Stimulated activated naive CD4-positive, alpha-beta T cell (primary cell): Measurements from ENCODE around the gene PIM3.

ENCODE experiments used
- DNase-seq, 6 experiments: peaks; one replicate each; lab custom pipeline; 2025; lab: John Stamatoyannopoulos, UW

The PIM3 gene

GRCh38 chr22:49943405-49943765 lies 17.2 kb upstream of the PIM3 start:
- DNase-seq: no peak

DNA sequence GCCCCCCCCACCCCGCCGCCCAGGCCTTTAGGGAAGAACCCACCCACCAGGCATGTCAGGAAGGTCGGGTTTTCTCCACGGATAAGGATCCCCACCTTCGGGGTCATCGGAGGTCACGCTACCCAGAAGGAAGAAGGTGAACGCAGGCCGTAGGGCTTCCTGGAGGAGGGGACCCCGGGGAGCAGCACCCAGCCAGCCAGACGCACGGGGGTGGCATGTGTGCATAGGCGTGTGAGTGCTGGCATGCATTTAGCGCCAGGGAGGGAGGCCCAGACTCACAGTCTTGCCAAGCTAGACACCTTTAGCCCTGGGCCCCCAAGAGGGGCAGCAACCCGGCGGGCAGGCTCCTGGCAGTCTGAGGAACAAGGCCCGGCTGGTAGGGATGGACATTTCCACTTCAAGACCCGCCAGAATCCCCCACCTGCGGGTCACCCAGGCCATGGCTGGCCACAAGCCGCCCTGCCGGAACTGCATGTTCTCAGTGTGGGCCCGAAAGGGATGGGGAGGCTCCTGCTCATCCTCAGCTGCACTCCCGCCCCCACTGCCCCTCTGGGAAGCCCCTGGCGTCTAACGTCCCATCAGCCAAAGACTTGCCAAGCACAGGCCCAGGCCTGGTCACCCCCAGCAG lies 16.7 kb upstream of the PIM3 start:
- DNase-seq: no peak

DNA sequence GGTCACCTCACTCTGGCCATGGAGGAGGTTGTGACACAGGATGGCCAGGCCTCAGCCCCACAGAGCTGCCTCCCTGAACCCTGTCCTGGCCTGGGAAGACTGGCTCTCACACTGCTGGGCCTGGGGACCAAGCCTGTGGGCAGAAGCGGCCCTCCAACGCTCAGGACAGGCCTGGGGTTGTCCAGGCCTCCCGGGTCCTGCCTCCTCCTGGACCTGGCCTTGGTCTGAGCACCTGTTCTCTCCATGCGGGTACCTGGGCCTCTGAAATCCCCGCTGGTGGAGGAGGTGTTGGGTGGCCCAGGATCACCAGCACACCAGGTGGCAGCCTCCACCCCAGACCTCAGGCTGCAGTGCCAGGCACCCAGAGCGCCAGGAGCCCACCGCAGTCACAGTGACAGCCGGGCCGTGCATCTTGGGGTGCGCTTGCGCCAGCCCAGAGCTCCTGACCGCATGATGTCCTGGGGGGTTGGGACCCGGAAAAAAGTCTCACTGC lies 16.1 kb upstream of the PIM3 start:
- no peak for DNase-seq

- DNase-seq: peak; percentile 63 to 96 (median 89)
These were observed 15.4 kb upstream of the PIM3 start for GRCh38 chr22:49945042-49945794.

DNA sequence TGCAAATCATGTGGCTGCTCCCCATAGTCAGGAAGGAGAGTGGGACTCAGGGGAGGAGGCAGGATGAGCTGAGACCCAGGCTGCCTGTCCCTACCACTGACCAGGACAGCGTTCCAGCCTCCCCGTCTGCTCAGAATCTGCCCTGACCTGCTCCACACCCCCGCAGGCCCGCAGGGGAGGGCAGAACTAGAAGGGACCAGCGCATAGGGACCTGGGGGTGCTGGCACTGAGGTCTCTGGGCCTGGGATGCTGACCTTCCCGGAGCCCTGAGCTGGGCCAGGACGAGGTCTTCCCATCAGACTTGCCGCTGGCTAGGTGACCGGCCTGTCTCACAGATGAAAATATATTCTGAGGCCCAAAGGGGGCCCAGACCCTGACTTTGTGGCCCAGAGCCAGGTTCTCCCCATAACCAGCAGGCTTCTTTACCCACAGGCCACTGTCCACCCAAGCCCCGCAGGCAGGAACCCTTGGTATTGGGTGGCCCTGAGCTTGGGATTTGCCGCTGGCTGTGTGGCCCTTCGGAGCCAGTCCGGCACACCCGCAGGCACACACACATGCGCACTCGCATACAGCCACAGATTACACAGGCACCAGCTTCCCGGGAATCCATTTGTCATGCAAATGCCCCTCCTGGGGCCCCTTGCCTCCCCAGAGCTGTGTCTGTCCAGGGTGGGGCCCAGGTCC lies 13.8 kb upstream of the PIM3 start:
- DNase-seq: no peak

DNA sequence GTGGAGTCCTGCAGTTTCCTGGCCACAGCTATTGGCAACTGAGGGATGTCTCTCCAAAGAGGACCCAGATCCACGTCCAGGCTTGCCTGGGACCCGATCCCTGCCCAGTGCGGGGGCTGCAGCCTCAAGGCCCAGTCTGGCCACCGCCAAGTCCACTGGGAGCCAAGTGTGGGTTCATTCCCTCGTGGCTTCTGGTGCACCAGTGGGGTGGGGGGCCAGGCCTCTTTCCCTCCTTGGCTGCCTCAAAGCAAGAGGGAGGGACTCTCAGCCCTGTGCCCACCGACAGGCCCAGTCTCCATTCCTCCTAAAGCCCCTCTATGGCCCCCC lies 13.3 kb upstream of the PIM3 start:
- DNase-seq: no peak

- DNase-seq: no peak
These were observed 12.2 kb upstream of the PIM3 start for GRCh38 chr22:49948116-49948957.

DNA sequence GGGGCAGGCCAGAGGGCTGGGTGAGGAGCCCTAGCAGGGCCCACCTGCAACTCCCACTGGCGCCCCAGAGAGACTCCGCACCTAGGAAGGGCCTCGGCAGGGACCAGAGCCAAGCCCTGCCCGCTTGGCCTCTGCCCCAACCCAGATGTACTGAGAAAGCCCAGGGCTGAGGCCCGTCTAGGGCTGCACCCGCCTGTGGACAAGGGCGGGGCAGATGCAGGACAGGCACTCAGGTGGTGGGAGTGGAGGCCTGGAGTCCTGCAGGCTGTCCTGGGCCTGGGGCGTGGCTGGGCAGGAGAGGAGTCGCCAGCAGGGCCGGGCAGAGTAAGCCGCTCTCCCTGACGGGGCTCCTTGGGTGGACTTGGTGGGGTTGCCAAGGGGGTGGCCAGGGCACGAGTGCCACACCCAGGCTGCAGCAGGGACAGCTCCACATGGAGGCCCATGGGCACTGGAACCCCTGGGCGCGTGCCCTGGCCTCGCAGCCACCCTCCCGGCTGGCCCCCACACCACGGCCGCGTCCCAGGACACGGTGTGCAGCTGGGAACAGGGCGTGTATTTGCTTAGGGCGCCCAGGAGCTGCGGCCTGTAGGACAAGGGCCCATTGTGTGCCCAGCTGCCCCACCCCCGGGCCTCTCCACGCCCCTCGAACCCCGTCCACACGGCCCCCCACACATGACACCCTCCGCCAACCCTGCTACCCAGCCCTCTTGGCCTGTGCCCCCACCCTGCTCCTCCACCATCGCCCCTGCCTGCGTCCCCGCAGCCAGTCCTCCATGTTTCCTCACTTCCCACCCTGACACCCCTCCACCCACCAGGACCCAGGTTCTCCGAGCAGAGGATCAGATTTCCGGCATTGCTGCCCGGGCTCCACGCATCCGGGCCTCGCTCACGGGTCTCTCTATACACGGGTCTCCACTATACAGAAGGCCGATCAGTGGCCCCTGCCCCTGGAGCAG lies 11.3 kb upstream of the PIM3 start:
- DNase-seq: no peak

- no peak for DNase-seq
These were observed 10.7 kb upstream of the PIM3 start for GRCh38 chr22:49949914-49950292.

DNA sequence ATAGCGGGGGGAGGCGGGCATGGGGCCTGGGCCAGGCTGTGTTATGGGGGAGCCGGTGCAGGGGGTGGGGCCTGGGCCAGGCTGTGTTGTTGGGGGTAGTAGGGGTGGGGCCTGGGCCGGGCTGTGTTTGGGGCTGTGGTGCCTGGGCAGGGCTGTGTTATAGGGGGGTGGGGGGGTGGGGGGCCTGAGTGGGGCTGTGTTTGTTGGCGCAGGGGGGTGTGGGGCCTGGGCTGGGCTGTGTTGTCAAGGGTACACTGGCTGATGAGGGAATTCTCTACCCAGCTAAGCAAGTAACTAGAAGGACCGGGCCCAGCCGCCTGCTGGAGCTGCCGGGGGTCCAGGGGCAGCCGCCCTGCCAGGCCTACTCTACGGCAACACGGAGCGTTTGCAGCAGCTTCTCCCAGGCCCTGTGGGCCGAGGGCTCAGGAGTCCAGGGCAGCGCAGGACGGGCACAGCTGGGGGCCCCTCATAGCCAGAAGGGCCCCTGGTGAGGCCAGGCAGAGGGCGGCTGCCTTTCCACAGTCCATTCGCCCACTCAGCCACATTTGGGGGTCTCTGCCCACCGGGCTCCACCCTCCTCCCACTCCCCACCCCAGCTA lies 10.1 kb upstream of the PIM3 start:
- no peak for DNase-seq

- no peak for DNase-seq
These were observed 9.4 kb upstream of the PIM3 start for GRCh38 chr22:49951000-49951677.

- no peak for DNase-seq
These were observed 8.9 kb upstream of the PIM3 start for GRCh38 chr22:49951678-49951985.

DNA sequence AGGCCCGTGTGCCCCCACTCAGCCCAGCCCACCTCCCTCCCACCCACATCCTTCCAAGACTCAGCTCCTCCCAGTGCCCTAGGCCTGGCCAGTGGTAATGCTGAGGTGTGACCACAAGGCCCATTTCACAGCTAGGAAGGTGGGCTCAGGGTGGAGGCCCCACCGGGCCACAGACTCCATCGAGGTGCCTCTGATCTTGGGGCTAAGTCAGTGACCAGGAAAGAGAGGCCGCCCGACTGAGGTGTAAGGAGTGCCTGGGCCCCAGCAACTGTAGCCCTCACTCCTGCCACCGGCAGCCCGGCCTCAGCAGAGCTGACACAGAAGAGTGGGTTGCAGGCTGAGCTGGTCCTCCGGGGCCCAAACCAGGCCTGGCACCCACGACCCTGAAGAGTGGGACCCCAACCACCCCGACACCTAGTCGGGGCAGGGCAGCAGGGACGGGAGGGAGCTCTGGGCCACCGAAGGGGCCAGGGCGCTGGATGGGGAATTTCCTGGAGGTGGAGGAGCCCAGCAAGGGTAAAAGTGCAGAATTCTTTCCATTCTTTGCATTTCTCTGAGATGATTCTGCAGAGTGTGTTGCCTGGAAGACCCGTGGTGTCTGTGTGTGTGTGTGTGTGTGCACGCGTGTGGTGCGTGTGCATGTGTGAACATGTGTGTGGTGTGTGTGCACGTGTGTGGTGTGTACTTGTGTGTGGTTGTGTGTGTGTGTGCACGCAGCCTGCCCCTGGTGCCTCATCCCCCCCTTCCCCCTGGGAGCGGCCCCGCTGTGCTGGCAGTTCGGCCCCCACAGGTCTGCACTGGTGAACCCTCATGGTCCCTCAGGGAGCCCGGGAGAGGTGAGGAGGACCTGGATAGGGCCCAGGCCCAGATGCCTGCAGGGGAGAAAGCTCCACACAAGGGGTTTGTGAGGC lies 8.3 kb upstream of the PIM3 start:
- no peak for DNase-seq

DNA sequence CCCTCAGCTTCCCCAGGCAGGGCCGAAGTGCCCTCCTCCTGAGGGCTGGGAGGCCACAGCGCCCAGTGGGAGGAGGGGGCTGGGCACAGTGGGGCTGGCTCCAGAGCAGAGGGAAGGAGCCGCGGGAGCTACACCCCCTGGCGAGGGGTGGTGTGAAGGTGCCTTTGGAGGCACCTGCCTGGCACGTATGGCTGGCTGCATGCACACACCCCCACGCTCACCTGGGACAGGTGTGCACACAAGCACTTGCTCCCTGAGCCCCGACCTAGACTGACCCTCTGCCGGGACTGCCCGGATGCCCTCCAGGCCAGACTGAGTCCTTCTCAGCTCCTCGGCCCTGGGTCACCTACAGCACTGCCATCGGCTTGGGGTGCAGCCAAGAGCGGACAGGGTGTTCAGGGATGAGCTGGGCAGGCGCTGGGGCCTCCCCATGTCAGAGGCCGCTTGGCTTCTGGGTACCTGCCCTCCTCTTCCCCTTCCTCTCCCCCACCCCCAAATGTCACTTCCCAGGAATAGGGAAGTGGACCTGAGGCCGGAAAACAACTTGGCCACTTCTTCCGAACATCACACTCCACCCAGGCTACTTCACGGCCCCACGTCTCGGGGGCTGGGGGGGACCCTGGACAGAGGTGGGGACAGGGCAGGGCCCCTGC lies 7.4 kb upstream of the PIM3 start:
- no peak for DNase-seq

DNA sequence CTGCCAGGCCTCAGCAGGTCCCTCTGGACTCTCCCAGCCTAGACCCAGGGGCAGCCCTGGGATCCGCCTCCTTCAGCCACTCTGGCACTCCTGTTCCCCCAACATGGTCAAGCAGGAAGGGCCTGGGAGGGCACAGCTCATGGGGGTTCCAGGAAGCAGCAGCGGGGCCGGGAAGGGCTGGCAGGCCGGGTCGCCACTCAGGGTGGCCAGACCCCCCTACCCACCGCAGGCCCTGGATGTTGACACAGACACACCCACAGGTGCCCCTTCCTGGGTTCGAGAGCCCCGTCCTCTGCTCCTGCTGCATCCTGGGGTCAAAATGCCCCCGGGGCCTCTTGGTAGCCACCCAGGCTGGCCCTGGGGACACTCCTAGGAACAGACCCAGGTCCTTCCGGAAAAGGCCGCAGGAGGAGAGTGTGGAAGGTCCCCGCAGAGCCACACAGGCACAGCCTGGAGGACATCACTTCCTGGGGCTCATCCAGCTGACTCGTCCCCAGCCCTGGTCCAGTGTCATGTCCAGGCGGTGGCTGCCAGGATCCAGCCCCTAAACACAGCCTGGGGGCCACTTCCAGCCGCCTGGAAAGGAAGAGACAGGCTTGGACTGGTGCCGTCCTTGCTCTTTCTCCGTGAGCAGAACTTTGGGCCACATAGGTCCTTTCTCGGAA lies 6.8 kb upstream of the PIM3 start:
- no peak for DNase-seq

GRCh38 chr22:49954354-49954753 lies 6.2 kb upstream of the PIM3 start:
- no peak for DNase-seq

- DNase-seq: no peak
These were observed 5.5 kb upstream of the PIM3 start for GRCh38 chr22:49954991-49955580.
